ENCODE data around the gene RNF168.
"Not testable (repeated sequence)": the region's sequence is repeated elsewhere in the genome, so short reads cannot be mapped to it uniquely, and the experiment has no call there.

Gene RNF168

GRCh38 chr3:196463804-196464203, 39.8 kb downstream of the RNF168 start:
- DNase-seq (ENCODE audit: low spot score): no peak

GRCh38 chr3:196463478-196463756, 40.2 kb downstream of the RNF168 start:
- no peak for DNase-seq (ENCODE audit: low spot score)

- DNase-seq (ENCODE audit: low spot score): not testable (repeated sequence)
These were observed 40.7 kb downstream of the RNF168 start for GRCh38 chr3:196462680-196463477.

GRCh38 chr3:196458063-196458462, 45.5 kb downstream of the RNF168 start:
- DNase-seq (ENCODE audit: low spot score): no peak

GRCh38 chr3:196457470-196457869, 46.1 kb downstream of the RNF168 start:
- peak; percentile 2 for DNase-seq (ENCODE audit: low spot score)

- no peak for DNase-seq (ENCODE audit: low spot score)
These were observed 48.6 kb downstream of the RNF168 start for GRCh38 chr3:196454935-196455334.

- not testable (repeated sequence) for DNase-seq (ENCODE audit: low spot score)
These were observed 58.2 kb downstream of the RNF168 start for GRCh38 chr3:196445391-196445790.

- DNase-seq (ENCODE audit: low spot score): no peak
These were observed 59.1 kb downstream of the RNF168 start for GRCh38 chr3:196444500-196444894.

GRCh38 chr3:196440696-196441095, 62.9 kb downstream of the RNF168 start:
- DNase-seq (ENCODE audit: low spot score): no peak

GRCh38 chr3:196440041-196440537, 63.5 kb downstream of the RNF168 start:
- no peak for DNase-seq (ENCODE audit: low spot score)

GRCh38 chr3:196432137-196432879, 71.3 kb downstream of the RNF168 start, which contains the start of gene UBXN7:
Gene UBXN7 (minus strand): TSS chr3:196432427. CDS start chr3:196432399, 28 bp downstream.
- peak; percentile 93 for DNase-seq (ENCODE audit: low spot score)

- DNase-seq (ENCODE audit: low spot score): peak; percentile 36
These were observed 72.1 kb downstream of the RNF168 start for GRCh38 chr3:196431181-196432136.

GRCh38 chr3:196428041-196428440, 75.5 kb downstream of the RNF168 start:
- no peak for DNase-seq (ENCODE audit: low spot score)

GRCh38 chr3:196424421-196424820, 79.1 kb downstream of the RNF168 start:
- DNase-seq (ENCODE audit: low spot score): not testable (repeated sequence)

GRCh38 chr3:196423044-196423781, 80.4 kb downstream of the RNF168 start:
- DNase-seq (ENCODE audit: low spot score): peak; percentile 5

GRCh38 chr3:196421668-196422067, 81.9 kb downstream of the RNF168 start:
- DNase-seq (ENCODE audit: low spot score): not testable (repeated sequence)

- DNase-seq (ENCODE audit: low spot score): no peak
These were observed 84.2 kb downstream of the RNF168 start for GRCh38 chr3:196419386-196419785.

Measured in putamen (tissue), 1 donor.